GM18502 (cell line): ENCODE data around the gene MPPE1.

Experiments used
- ATAC-seq: cut with Tn5 transposase; IDR thresholded peaks from one replicate; pipeline ENCODE4 v1.9.1; 2021; ENCODE audit warnings: mild to moderate bottlenecking; ENCODE audit not compliant: unreplicated experiment, poor library complexity

MPPE1 gene

DNA sequence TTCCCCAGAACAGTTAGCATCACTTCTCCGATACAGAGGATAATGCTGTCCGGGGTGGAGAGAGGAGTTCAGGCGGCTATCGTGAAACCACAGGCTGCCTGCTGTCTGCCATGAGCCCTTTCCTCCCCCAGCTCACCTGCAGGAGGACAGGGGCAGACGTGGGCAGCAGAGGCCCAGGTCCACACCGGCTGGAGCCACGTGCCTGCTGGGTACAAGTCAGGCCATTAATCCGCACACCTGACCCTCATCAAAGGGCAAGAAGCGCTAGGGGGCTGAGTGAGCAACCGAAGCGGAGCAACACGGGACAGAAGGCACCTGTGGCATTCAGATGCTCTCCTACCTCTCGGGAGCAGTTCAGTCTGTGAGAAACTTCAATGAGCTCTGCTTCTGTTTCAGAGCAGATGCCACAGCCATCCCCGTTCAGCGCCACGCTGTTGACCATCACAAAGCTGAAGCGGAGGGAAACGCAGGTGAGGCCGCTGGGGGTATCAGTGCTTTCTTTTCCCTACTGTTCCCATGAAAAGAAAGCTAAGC is 21.5 kb downstream of the MPPE1 start:
- no peak for ATAC-seq

GRCh38 chr18:11885278-11885947 is 22.7 kb downstream of the MPPE1 start:
- no peak for ATAC-seq

GRCh38 chr18:11884396-11885030 is 23.6 kb downstream of the MPPE1 start:
- no peak for ATAC-seq

DNA sequence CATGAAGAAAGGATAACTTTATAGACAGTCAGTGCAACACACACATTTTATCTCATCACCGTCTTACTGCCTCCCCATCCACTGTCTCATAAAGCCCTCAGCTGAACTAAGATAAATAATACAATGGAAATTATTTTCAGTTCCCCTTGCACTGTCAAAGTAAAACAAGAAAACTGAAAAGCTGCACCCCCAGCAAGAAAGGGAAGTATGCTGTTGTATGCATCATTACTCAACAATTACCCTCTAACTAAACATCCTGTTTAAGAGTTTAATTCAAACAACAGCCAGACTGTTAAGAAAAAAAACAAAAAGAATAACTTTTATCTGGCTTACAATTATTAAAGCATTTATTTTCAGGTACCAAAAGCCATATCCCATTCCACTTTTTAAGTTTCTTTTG is 25.0 kb downstream of the MPPE1 start:
- ATAC-seq = peak; percentile 89

DNA sequence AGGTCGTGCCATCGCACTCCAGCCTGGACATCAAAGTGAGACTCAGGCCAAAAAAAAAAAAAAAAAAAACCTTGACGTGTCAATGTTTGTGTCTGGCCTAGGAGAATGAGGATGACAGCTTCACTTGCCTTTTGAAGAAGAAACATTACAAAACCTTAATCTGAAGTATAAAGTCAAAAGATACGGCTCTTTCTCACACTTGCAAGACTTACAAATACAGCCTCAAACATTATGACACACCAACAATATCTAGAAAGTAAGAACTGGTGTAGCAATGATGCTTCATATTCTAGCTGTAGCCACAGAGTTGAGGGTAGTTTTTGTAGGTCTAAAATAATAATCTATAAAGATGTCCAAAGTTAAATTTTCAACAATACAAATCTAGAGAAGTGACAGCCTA is 25.5 kb downstream of the MPPE1 start:
- ATAC-seq = no peak

GRCh38 chr18:11880586-11881304 is 27.4 kb downstream of the MPPE1 start:
- no peak for ATAC-seq

GRCh38 chr18:11877497-11878135 is 30.5 kb downstream of the MPPE1 start:
- no peak for ATAC-seq

DNA sequence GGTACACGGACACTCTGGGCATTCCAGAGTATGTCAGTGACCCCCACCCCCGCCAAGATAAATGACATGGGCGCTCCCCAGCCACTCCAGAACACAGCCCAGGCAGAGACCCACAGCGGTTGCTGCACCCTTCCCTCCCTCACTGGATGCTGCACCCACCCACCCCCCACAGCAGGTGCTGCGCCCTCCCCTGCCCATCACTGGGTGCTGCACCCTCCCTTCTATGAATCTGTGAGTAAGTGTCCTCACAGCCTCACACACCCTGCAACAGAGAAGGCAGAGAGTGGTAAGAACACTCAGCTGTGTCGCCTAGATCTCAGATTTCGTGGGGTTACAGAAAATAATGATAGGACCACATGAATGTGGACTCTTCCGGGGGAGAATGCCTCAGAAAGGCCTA is 33.4 kb downstream of the MPPE1 start:
- no peak for ATAC-seq

GRCh38 chr18:11873670-11874340 is 34.3 kb downstream of the MPPE1 start:
- ATAC-seq = no peak

GRCh38 chr18:11872479-11873136 is 35.5 kb downstream of the MPPE1 start:
- no peak for ATAC-seq

DNA sequence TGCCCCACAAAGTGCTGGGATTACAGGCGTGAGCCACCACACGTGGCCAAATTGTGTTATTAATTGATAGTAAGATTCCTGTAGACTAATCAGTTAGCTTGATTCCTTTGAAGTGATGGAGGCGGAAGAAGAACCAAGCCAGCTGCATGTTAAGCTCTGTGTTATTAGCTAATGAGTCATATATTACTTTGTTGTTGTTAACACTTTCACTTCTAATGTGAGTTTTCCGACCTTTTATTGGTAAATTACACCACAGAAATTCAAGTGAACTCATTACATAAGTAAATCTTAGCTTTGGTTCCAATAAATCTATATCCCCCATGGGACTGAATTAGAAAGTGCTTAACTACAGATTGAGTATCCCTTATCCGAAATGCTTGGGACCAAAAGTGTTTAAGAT is 36.6 kb downstream of the MPPE1 start:
- ATAC-seq = no peak

DNA sequence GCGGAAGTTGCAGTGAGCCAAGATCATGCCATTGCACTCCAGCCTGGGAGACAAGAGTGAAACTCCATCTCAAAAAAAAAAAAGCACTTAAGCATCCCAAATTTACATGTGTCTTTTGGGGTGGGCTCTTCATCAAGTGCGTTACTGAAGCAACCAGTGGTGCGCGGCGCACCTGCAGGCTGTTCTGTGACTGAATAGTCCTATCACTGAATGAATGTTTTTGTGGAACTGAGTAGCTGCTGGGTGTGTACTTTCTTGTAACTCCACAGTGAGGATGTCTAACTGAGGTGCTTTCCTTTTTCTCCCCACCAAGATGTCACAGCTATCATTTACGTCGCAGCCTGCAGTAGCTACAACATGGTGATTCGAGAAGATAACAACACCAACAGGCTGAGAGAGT is 39.9 kb downstream of the MPPE1 start:
- no peak for ATAC-seq

GRCh38 chr18:11866764-11867163 is 41.4 kb downstream of the MPPE1 start:
- ATAC-seq = no peak

DNA sequence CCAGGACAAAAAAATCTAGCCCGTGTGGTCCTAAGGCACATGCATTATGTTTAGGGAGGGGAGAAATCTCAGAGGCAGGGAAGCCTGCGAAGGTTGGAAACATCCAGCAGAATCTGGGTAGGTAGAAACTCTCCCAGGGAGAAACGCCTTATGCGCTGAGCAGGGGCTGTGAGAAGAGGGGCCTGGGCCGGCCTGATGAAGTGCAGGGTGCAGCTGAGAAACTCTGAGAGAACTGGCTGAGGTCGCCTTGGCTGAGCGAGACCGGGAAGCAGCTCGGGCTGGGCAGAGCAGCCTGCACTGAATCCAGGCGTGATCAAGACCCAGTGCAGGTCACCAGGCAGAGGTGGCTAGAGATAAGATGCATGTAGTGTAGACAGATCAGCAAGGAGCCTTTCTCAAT is 41.8 kb downstream of the MPPE1 start:
- ATAC-seq = no peak

GRCh38 chr18:11865071-11865470 is 43.0 kb downstream of the MPPE1 start:
- ATAC-seq = no peak

DNA sequence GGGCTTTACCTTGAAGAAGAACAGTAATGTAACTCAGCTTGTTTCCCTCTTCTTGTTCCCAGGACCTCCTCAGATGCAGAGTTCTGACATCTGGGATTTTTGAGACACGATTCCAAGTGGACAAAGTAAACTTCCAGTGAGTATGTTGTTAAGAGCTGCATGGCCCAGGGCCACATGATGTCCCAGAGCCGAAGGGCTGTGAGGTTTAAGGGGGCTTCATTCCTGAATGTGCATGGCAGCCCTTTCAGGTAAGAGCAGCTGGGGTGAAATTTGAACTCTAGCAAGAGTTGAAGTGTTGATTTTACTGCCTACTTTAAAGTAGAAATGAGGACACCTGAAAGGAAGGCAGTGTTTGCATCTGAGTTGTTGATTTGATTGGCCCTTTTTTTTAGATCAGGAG is 43.6 kb downstream of the MPPE1 start:
- ATAC-seq = no peak

- no peak for ATAC-seq
Observed at GRCh38 chr18:11862468-11863137, 45.5 kb downstream of the MPPE1 start.

- no peak for ATAC-seq
Observed at GRCh38 chr18:11861583-11862288, 46.4 kb downstream of the MPPE1 start.
